H1 (cell line): ENCODE data around the gene SLC8B1.

Source experiments
- RFX5 ChIP-seq: IDR thresholded peaks from 2 replicates; pipeline ENCODE4 v1.6.1; 2011; ENCODE audit warnings: low read depth, low read length, improper control_type of control experiment, borderline replicate concordance
- USF2 ChIP-seq: IDR thresholded peaks from 2 replicates; pipeline ENCODE4 v1.6.1; 2011; ENCODE audit warnings: low read length, improper control_type of control experiment

DNA sequence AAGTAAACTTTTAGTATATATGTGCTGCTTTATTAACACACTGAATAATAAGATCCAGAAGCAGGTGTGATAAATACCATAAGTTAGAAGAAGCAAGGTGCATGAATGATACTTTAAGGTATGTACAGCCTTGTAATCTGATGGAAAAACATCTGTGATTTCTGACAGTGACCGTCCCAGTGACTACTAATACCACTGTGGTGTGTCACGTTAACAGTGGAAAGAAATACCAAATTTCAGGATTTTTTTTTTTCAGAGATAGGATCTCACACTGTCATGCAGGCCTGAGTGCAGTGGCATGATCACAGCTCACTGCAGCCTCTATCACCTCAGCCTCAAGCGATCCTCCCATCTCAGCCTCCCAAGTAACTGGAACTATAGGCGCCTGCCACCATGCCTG lies 47.3 kb upstream of the SLC8B1 start:
- no peak for TF ChIP-seq USF2
- TF ChIP-seq RFX5 = no peak
